Mesendoderm (in vitro differentiated cells): Measurements from ENCODE around the gene SYNJ2.

ENCODE experiments used
- DNase-seq: peaks from one replicate; pipeline ENCODE4 v3.0.0; 2013
- H2AK5ac ChIP-seq: 2 replicates; pipeline ENCODE4 v1.6.1; 2013; ENCODE audit warnings: low read length, inconsistent platforms
- H2BK120ac ChIP-seq: 2 replicates; pipeline ENCODE4 v1.6.1; 2013; ENCODE audit warnings: low read depth, mild to moderate bottlenecking, low read length, moderate library complexity, mixed read lengths
- H2BK15ac ChIP-seq: replicated peaks from 2 replicates; pipeline ENCODE4 v1.6.1; 2013; ENCODE audit warnings: low read depth, mild to moderate bottlenecking, moderate library complexity
- H2BK5ac ChIP-seq: 2 replicates; pipeline ENCODE4 v1.6.1; 2013; ENCODE audit warnings: low read length, inconsistent platforms
- H3K18ac ChIP-seq: 2 replicates; pipeline ENCODE4 v1.6.1; 2013; ENCODE audit warnings: mild to moderate bottlenecking, low read length, mixed read lengths
- H3K23ac ChIP-seq: one replicate; pipeline ENCODE4 v1.6.1; 2013; ENCODE audit warnings: low read length
- H3K27ac ChIP-seq: 2 replicates; pipeline ENCODE4 v1.5.1; 2013; ENCODE audit warnings: low read depth, mild to moderate bottlenecking, inconsistent platforms, low read length, moderate library complexity
- H3K27me3 ChIP-seq: 2 replicates; pipeline ENCODE4 v1.6.1; 2013; ENCODE audit warnings: low read length, control low read depth, mild to moderate bottlenecking, inconsistent platforms; ENCODE audit not compliant: insufficient read depth, poor library complexity
- H3K36me3 ChIP-seq: 2 replicates; pipeline ENCODE4 v1.6.1; 2013; ENCODE audit warnings: low read length, inconsistent platforms; ENCODE audit not compliant: control insufficient read depth, insufficient read depth
- H3K4ac ChIP-seq: one replicate; pipeline ENCODE4 v1.6.1; 2013; ENCODE audit warnings: low read depth, mild to moderate bottlenecking, low read length, moderate library complexity
- H3K4me1 ChIP-seq: 2 replicates; pipeline ENCODE4 v1.6.1; 2013; ENCODE audit warnings: low read depth, low read length, inconsistent platforms; ENCODE audit not compliant: control insufficient read depth
- H3K4me2 ChIP-seq: 2 replicates; pipeline ENCODE4 v1.6.1; 2013; ENCODE audit warnings: low read length
- H3K4me3 ChIP-seq: 2 replicates; pipeline ENCODE4 v1.5.1; 2013; ENCODE audit warnings: mild to moderate bottlenecking, low read length
- H3K56ac ChIP-seq: one replicate; pipeline ENCODE4 v1.6.1; 2013; ENCODE audit warnings: low read length
- H3K79me1 ChIP-seq: 2 replicates; pipeline ENCODE4 v1.6.1; 2013; ENCODE audit warnings: low read length, inconsistent platforms
- H3K79me2 ChIP-seq: 2 replicates; pipeline ENCODE4 v1.6.1; 2013; ENCODE audit warnings: mild to moderate bottlenecking, low read length; ENCODE audit not compliant: control insufficient read depth, insufficient read depth
- H3K9ac ChIP-seq: 2 replicates; pipeline ENCODE4 v1.6.1; 2013; ENCODE audit warnings: low read length, inconsistent platforms
- H4K5ac ChIP-seq: one replicate; pipeline ENCODE4 v1.6.1; 2013; ENCODE audit warnings: low read length
- H4K8ac ChIP-seq: one replicate; pipeline ENCODE4 v1.6.1; 2013; ENCODE audit warnings: low read depth, mild to moderate bottlenecking, control low read depth, low read length, moderate library complexity
- WGBS: extraction: QIAGEN DNeasy Blood & Tissue Kit; methylation state at CpG from one replicate; pipeline ENCODE4 v1.1.7; 2013; ENCODE audit warnings: low lambda C conversion rate, missing lambda C conversion rate; ENCODE audit not compliant: insufficient coverage; ENCODE audit errors: extremely low coverage; 5-methylcytosine and 5-hydroxymethylcytosine counted together

The SYNJ2 gene

GRCh38 chr6:158086504-158087223 is 105.0 kb downstream of the SYNJ2 start:
- Histone ChIP-seq H2BK15ac (no peak overlapping the region), H2BK5ac (no peak overlapping the region), H3K79me1 (no peaks in the 10 kb centered on the region), H3K27ac (no peak overlapping the region), H3K4me1 (no peaks in the 10 kb centered on the region), H4K5ac (no peak overlapping the region), H3K4me2 (no peak overlapping the region), H3K9ac (no peak overlapping the region), H2AK5ac (no peak overlapping the region), H3K36me3 (peaks cover 1% of the 10 kb centered on the region), H3K4ac (no peak overlapping the region), H3K18ac (no peak overlapping the region), H3K4me3 (no peak overlapping the region), H3K27me3 (no peaks in the 10 kb centered on the region), H3K79me2 (no peaks in the 10 kb centered on the region), H3K56ac (no peak overlapping the region), H2BK120ac (no peak overlapping the region), H4K8ac (no peak overlapping the region), H3K23ac (no peak overlapping the region)
- no peak for DNase-seq
- no CpG with 5 or more reads among the region's 32 CpGs for WGBS

GRCh38 chr6:158087224-158087867 is 105.7 kb downstream of the SYNJ2 start:
- Histone ChIP-seq H3K23ac (no peak overlapping the region), H3K36me3 (peaks cover 1% of the 10 kb centered on the region)
- WGBS: no CpG with 5 or more reads among the region's 14 CpGs

DNA sequence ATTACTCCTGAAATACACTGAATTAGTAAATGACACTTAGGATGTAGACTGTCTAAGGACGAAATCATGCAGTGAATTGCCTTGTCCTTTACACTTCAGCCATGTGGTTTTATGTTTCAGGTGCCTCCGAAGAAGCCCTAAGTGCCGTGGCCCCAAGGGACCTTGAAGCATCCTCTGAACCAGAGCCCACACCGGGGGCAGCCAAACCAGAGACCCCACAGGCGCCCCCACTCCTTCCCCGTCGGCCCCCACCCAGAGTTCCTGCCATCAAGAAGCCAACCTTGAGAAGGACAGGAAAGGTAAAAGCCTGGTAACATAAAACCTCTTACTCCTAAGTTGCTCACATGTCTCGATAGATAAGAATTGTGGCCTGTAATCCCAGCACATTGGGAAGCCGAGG is 111.1 kb downstream of the SYNJ2 start:
- Histone ChIP-seq H3K23ac (no peak overlapping the region), H2AK5ac (no peak overlapping the region), H3K4ac (no peak overlapping the region), H3K79me2 (no peaks in the 10 kb centered on the region), H3K9ac (no peak overlapping the region), H3K36me3 (peaks cover 1% of the 10 kb centered on the region), H2BK15ac (no peak overlapping the region), H3K56ac (no peak overlapping the region), H3K27me3 (no peaks in the 10 kb centered on the region), H3K27ac (no peak overlapping the region), H4K8ac (no peak overlapping the region), H3K4me1 (no peaks in the 10 kb centered on the region), H3K79me1 (no peaks in the 10 kb centered on the region), H3K4me3 (no peak overlapping the region), H4K5ac (no peak overlapping the region), H3K18ac (no peak overlapping the region), H2BK5ac (no peak overlapping the region), H3K4me2 (no peak overlapping the region), H2BK120ac (no peak overlapping the region)
- WGBS: no CpG with 5 or more reads among the region's 9 CpGs
- DNase-seq: no peak

More at GRCh38 chr6:158087224-158087867, 105.7 kb downstream of the SYNJ2 start:
- Histone ChIP-seq H4K5ac (no peak overlapping the region), H3K79me1 (no peaks in the 10 kb centered on the region), H3K4me1 (no peaks in the 10 kb centered on the region), H4K8ac (no peak overlapping the region), H3K27ac (no peak overlapping the region), H2BK120ac (no peak overlapping the region), H2AK5ac (no peak overlapping the region), H3K56ac (no peak overlapping the region), H3K18ac (no peak overlapping the region), H3K27me3 (no peaks in the 10 kb centered on the region), H2BK5ac (no peak overlapping the region), H3K79me2 (no peaks in the 10 kb centered on the region), H3K4me2 (no peak overlapping the region), H3K4ac (no peak overlapping the region), H3K4me3 (no peak overlapping the region), H3K9ac (no peak overlapping the region), H2BK15ac (no peak overlapping the region)
- DNase-seq: no peak

GRCh38 chr6:158095031-158095430 is 113.4 kb downstream of the SYNJ2 start:
- Histone ChIP-seq H3K18ac (no peak overlapping the region), H3K4ac (no peak overlapping the region), H2BK5ac (no peak overlapping the region), H3K56ac (no peak overlapping the region), H3K27me3 (no peaks in the 10 kb centered on the region), H3K9ac (no peak overlapping the region), H3K27ac (no peak overlapping the region), H3K23ac (no peak overlapping the region), H4K8ac (no peak overlapping the region), H2AK5ac (no peak overlapping the region), H3K79me1 (no peaks in the 10 kb centered on the region), H2BK15ac (no peak overlapping the region), H4K5ac (no peak overlapping the region), H3K4me1 (no peaks in the 10 kb centered on the region), H3K4me3 (no peak overlapping the region), H3K4me2 (no peak overlapping the region), H2BK120ac (no peak overlapping the region), H3K79me2 (no peaks in the 10 kb centered on the region), H3K36me3 (no peaks in the 10 kb centered on the region)
- no CpG with 5 or more reads among the region's 6 CpGs for WGBS
- no peak for DNase-seq

GRCh38 chr6:158095671-158096070 is 114.0 kb downstream of the SYNJ2 start:
- no peak overlapping the region for H3K4me2 ChIP-seq
- no peaks in the 10 kb centered on the region for H3K79me1 ChIP-seq
- no peaks in the 10 kb centered on the region for H3K79me2 ChIP-seq
- no peaks in the 10 kb centered on the region for H3K4me1 ChIP-seq
- no peak overlapping the region for H3K23ac ChIP-seq
- no peak for DNase-seq
- H3K18ac ChIP-seq: no peak overlapping the region
- H3K4me3 ChIP-seq: no peak overlapping the region
- no peak overlapping the region for H3K27ac ChIP-seq
- no peak overlapping the region for H2BK120ac ChIP-seq
- no peak overlapping the region for H3K9ac ChIP-seq
- no peak overlapping the region for H2BK15ac ChIP-seq
- H2AK5ac ChIP-seq: no peak overlapping the region
- H4K5ac ChIP-seq: no peak overlapping the region
- H3K27me3 ChIP-seq: no peaks in the 10 kb centered on the region
- H3K4ac ChIP-seq: no peak overlapping the region
- no CpG with 5 or more reads among the region's 15 CpGs for WGBS
- no peaks in the 10 kb centered on the region for H3K36me3 ChIP-seq
- no peak overlapping the region for H4K8ac ChIP-seq
- no peak overlapping the region for H2BK5ac ChIP-seq
- H3K56ac ChIP-seq: no peak overlapping the region
